Measurements from ENCODE around the gene UBXN10. TPM values are rescaled to one million over a fixed set of nuclear protein-coding genes. Genes with fewer than 3 reads are reported as not detected.

UBXN10 gene
- total and polyA plus RNA-seq, 4 donors: 0.50 to 2.3 (median 1.1) TPM

- Histone ChIP-seq H3K27me3 (ENCODE audit: control insufficient read depth in 4 of 4, insufficient read depth in 4 of 4, low read length in 3 of 4) (no peaks in the 10 kb centered on the region), H3K9ac (ENCODE audit: low read depth in 1 of 2, low read length in 2 of 2) (no peak overlapping the region), H3K9me3 (ENCODE audit: control insufficient read depth in 4 of 4, low read length in 3 of 4) (no peaks in the 10 kb centered on the region), H3K27ac (ENCODE audit: low read depth in 1 of 2, low read length in 2 of 2) (no peak overlapping the region), H3K36me3 (ENCODE audit: control insufficient read depth in 4 of 4, insufficient read depth in 3 of 4, low read depth in 1 of 4, low read length in 3 of 4) (no peaks in the 10 kb centered on the region), H3K4me1 (ENCODE audit: control insufficient read depth in 4 of 4, insufficient read depth in 4 of 4, low read length in 3 of 4) (peaks cover 0 to 7% (median 6%) of the 10 kb centered on the region in 4 donors), H3K4me3 (ENCODE audit: low read depth in 1 of 3, low read length in 3 of 3) (no peak overlapping the region)
- no peak for TF ChIP-seq SP1 (IDR thresholded peaks at IDR 0.05)
- no peak for TF ChIP-seq TAF1 (conservative IDR thresholded peaks at IDR 0.05)
- no peak for TF ChIP-seq MAX (IDR thresholded peaks at IDR 0.05)
- no peak for TF ChIP-seq RAD21 (IDR thresholded peaks at IDR 0.05)
- TF ChIP-seq RXRA (IDR thresholded peaks at IDR 0.05): no peak
- no peak for TF ChIP-seq FOXA1 (IDR thresholded peaks at IDR 0.05)
- no peak for TF ChIP-seq REST (IDR thresholded peaks at IDR 0.05)
- TF ChIP-seq, protein P1, sequence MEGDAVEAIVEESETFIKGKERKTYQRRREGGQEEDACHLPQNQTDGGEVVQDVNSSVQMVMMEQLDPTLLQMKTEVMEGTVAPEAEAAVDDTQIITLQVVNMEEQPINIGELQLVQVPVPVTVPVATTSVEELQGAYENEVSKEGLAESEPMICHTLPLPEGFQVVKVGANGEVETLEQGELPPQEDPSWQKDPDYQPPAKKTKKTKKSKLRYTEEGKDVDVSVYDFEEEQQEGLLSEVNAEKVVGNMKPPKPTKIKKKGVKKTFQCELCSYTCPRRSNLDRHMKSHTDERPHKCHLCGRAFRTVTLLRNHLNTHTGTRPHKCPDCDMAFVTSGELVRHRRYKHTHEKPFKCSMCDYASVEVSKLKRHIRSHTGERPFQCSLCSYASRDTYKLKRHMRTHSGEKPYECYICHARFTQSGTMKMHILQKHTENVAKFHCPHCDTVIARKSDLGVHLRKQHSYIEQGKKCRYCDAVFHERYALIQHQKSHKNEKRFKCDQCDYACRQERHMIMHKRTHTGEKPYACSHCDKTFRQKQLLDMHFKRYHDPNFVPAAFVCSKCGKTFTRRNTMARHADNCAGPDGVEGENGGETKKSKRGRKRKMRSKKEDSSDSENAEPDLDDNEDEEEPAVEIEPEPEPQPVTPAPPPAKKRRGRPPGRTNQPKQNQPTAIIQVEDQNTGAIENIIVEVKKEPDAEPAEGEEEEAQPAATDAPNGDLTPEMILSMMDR (IDR thresholded peaks at IDR 0.05; ENCODE audit: low read depth, low read length, missing input control): no peak
- TF ChIP-seq EGR1 (IDR thresholded peaks at IDR 0.05; ENCODE audit: low read depth in 2 of 2): no peak
- TF ChIP-seq NR2F2 (IDR thresholded peaks at IDR 0.05): no peak
- no peak for TF ChIP-seq HNF4A (conservative IDR thresholded peaks at IDR 0.05)
- TF ChIP-seq GABPA (IDR thresholded peaks at IDR 0.05 in 1 of 2, conservative IDR thresholded peaks at IDR 0.05 in 1 of 2): no peak
- DNase-seq (ENCODE audit: low spot score): no peak
- WGBS: 64% methylated on average over 2 of the region's 2 CpGs
Observed at GRCh38 chr1:20199840-20200239, 13.9 kb downstream of the UBXN10 start.

GRCh38 chr1:20200966-20201365, 15.1 kb downstream of the UBXN10 start:
- no peaks in the 10 kb centered on the region for H3K9me3 ChIP-seq (ENCODE audit: control insufficient read depth in 4 of 4, low read length in 3 of 4)
- no peaks in the 10 kb centered on the region for H3K27me3 ChIP-seq (ENCODE audit: control insufficient read depth in 4 of 4, insufficient read depth in 4 of 4, low read length in 3 of 4)
- no peak overlapping the region for H3K4me3 ChIP-seq (ENCODE audit: low read depth in 1 of 3, low read length in 3 of 3)
- TF ChIP-seq SP1 (IDR thresholded peaks at IDR 0.05): no peak
- no peak for TF ChIP-seq RXRA (IDR thresholded peaks at IDR 0.05)
- TF ChIP-seq RAD21 (IDR thresholded peaks at IDR 0.05): no peak
- TF ChIP-seq, protein P2, sequence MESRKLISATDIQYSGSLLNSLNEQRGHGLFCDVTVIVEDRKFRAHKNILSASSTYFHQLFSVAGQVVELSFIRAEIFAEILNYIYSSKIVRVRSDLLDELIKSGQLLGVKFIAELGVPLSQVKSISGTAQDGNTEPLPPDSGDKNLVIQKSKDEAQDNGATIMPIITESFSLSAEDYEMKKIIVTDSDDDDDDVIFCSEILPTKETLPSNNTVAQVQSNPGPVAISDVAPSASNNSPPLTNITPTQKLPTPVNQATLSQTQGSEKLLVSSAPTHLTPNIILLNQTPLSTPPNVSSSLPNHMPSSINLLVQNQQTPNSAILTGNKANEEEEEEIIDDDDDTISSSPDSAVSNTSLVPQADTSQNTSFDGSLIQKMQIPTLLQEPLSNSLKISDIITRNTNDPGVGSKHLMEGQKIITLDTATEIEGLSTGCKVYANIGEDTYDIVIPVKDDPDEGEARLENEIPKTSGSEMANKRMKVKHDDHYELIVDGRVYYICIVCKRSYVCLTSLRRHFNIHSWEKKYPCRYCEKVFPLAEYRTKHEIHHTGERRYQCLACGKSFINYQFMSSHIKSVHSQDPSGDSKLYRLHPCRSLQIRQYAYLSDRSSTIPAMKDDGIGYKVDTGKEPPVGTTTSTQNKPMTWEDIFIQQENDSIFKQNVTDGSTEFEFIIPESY (IDR thresholded peaks at IDR 0.05): no peak
- TF ChIP-seq GABPA (IDR thresholded peaks at IDR 0.05 in 1 of 2, conservative IDR thresholded peaks at IDR 0.05 in 1 of 2): no peak
- TF ChIP-seq EGR1 (IDR thresholded peaks at IDR 0.05; ENCODE audit: low read depth in 2 of 2): no peak
- TF ChIP-seq FOXA1 (IDR thresholded peaks at IDR 0.05): no peak
- H3K4me1 ChIP-seq (ENCODE audit: control insufficient read depth in 4 of 4, insufficient read depth in 4 of 4, low read length in 3 of 4): no peaks in the 10 kb centered on the region
- DNase-seq (ENCODE audit: low spot score): no peak
- no peak overlapping the region for H3K9ac ChIP-seq (ENCODE audit: low read depth in 1 of 2, low read length in 2 of 2)
- WGBS: 84% methylated on average over 2 of the region's 2 CpGs
- H3K36me3 ChIP-seq (ENCODE audit: control insufficient read depth in 4 of 4, insufficient read depth in 3 of 4, low read depth in 1 of 4, low read length in 3 of 4): no peaks in the 10 kb centered on the region
- no peak overlapping the region for H3K27ac ChIP-seq (ENCODE audit: low read depth in 1 of 2, low read length in 2 of 2)

Data from liver (tissue), 9 donors.